LoVo (cell line): Measurements from ENCODE around the gene KLHL7.
"Not testable (repeated sequence)": the region's sequence is repeated elsewhere in the genome, so short reads cannot be mapped to it uniquely, and the experiment has no call there.

ENCODE experiments used
- DNase-seq: peaks from one replicate; pipeline ENCODE4 v3.0.0-alpha.2; 2016; ENCODE audit warnings: low spot score

The KLHL7 gene

DNA sequence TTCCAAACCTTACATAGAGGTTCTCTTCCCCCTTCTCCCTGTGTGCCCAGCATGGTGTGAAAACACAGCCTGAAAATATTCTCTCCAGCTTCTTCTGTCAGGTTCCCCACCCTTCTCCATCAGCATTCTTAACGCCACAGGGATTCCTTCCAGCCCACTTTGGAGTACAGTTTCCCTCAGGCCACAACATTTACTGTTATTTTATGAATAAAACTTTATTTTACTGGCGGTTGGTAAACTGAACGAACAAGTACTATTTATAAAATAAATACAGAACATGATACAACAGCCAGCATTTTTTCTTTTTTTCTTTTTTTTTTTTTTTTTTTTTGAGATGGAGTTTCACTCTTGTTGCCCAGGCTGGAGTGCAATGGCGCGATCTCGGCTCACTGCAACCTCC lies 109.4 kb downstream of the KLHL7 start:
- DNase-seq: no peak

DNA sequence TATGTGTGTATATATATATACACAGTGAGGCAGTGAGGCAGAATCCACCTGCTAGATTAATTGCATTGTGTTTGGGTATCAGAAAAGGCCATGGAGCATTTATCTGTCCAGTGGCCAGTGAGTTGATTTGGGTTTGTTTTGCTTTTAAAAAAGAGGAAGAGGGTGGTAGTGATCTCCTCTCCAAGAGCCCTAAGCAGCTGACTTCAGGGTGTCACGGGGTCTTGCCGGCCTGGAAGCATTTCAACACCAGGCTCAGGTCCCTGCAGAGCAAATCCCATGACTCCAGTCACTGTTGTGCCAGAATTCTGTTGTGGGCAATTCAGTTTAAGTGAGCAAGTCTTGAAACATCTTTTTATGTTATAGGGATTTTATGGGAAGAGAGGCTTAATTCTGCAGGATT lies 110.4 kb downstream of the KLHL7 start:
- no peak for DNase-seq

DNA sequence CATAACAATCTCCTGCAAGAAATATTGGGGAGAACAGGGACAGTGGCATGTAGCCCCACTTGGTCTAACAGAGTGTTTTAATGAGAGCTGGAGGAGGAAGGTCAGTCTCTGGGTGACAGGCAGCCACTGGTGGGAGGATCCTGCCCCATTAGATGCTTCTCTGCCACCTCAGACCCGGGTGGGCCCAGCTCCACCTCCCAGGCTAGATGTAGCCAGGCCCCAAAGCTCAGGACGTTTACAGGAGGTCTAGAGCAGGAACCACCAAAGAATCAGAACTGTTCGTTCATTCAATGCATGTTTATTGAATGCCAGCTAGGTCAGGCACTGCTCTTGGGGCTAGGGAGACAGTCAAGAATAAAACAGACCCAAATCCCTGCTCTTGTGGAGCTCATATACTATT lies 112.6 kb downstream of the KLHL7 start:
- no peak for DNase-seq

DNA sequence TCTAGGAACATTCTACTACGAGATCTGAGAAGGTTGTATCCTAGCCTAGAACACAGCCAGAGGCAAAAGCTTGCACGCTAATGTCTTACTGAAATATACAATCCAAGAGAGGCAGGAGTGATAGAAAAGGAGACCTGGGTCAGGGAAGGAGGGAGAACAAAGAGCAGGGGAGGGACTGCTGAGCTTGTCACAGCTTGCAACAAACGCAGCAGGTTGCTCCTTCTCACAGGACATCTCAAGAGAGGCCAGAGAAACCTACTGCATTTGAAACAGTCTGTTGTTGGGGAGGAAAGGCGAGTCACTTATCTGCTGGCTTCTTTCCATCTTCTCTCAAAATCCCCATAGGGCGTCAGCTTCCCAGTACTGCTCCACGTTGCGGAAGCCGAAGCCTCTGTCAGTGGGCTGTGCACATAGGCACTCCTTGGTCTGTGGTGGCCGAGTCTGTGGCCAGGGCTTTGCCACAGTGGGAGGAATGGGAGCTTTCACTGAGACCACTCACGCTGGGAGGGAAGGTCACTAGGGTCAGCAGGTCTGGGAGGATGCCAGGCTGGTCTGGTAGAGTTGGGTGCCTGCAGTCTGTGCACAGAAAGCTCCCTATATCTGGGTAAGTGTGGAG lies 115.2 kb downstream of the KLHL7 start:
- no peak for DNase-seq

DNA sequence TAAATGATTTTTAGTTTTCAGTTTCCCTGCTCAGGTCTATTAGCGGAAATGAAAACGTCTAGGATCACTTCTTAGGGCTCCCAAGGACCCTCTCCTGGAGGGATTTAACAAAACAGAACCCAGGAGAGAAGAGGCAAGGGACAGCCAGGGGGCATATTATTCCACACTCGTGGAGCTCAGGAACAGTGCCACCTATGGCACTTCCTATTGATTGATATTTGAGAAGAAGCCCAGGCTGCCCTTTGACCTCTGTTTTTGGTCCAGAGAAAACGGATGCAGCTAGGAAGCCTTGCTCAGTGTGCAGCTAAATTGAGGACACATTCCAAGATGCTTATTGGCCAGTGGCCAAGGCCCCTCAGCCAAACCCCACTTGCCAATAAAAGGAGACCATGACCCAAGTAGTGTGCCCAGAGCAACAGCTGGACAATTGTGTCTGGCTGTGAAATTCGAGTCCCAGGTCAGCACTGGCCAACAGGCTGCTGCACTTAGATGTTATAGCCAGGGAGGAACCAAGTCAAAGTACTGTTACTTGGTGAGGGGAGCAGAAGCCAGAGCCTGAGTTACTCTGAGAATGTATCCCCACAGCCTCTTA lies 117.0 kb downstream of the KLHL7 start:
- DNase-seq: no peak

DNA sequence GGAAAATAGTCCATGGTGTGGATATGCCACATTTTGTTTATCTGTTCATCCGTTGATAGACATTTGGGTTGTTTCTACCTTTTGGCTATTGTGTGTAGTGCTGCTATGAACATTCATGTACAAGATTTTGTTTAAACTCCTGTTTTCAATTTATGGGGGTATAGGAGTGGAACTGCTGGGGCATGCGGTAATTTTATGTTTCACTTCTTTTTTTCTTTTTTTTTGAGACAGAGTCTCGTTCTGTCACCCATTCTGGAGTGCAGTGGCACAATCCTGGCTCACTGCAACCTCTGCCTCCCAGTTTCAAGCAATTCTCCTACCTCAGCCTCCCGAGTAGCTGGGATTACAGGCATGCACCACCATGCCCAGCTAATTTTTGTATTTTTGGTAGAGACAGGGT lies 118.8 kb downstream of the KLHL7 start:
- DNase-seq: not testable (repeated sequence)

DNA sequence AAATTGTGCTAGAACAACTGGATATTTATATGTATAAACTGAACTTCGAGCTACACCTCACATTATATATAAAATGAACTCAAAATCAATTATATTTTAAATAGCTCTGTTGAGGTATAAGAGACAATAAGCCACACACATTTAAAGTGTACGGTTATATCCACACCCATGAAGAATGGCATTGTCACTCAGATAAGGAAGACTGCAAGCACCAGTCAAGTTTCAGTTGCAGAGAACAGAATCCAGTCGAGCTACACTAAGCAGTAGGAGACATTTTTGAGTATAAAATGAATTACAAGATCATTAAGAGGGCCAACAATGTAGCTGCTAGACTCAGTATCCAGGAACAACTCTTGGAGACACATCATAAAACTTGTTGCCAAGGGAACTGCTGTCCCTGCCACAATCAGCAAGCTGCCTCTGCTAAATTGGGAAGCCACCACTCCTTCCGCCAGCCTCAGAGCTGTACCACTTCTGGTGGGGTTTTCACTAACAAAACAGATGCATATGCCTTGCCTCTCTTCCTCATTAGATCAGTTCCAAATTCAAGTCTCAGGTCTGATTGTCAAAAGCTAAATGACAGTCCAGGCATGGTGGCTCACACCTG lies 121.4 kb downstream of the KLHL7 start:
- DNase-seq: no peak
